HG02642 (cell line): ENCODE data around the gene AKAP5.
A peak's percentile ranks its signal among the peaks of the same experiment; 100 is the strongest.

Experiments used
- ATAC-seq: cut with Tn5 transposase; IDR thresholded peaks from one replicate; pipeline ENCODE4 v1.9.1; 2021; ENCODE audit warnings: mild to moderate bottlenecking; ENCODE audit not compliant: unreplicated experiment, poor library complexity

AKAP5 gene

DNA sequence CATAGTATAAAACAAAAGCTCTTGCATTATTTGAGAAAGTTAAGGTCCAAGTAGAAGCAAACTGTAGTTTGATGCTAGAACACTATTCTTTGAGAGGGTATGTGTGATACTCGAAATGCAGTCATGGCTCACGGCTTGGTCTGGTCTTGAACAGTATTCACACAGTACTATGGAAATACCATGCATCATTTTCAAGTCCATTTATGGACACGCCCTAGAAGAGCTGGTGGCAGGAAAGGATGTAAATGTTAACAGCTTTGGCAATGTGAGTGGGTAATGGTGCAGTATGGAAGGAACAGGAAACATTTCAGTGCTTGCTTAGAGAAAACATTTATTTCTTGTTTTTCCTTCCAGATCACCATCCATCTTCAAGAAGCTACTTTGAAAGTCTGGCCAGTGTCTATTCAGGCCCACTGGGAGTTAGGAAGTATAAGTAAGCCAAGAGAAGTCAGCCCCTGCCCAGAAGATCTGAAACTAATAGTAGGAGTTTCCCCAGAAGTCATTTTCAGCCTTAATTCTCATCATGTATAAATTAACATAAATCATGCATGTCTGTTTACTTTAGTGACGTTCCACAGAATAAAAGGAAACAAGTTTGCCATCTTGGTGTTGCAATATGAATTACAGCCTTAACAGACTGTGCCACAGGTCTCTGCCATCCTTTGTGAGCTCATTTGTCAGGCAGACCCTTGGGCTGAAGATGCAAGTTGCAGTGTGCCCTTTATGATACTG, 5.7 kb upstream of the AKAP5 start:
- ATAC-seq, result no peak

DNA sequence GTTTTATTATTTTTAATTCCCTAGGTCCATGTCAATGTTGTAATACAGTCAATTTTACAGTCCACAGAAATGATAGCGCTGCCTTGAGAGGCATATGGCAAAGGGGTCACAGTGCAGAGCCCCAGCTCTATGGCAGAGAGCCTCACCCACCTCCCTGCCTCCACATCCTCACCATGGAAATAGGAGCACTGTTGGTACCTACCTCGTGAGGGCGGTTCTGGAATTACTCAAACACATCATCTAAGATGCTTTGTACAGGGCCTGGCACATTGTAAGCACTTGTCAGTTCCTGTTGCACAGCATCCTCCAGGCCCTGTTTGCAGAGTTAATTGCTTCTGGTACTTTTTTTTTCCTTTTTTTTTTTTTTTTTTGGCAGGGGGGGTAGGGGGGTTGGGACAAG, 4.1 kb upstream of the AKAP5 start:
- ATAC-seq, result no peak

DNA sequence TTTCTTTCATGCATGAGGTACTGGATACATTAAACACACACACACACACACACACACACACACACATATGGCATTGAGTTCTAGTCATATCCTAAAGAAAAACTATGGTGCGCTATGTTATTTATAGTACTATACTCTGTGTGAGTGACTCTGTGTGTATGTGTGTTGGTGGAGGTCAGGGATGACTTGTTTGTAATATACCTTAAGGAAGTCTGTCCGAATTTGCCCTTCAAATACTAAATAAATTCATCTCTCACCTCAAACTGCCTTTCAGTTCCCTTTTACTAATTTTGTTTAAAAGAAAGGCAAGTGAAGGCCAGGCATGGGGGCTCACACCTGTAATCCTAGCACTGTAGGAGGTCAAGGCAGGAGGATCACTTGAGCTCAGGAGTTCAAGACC, 2.1 kb upstream of the AKAP5 start:
- ATAC-seq, result no peak

DNA sequence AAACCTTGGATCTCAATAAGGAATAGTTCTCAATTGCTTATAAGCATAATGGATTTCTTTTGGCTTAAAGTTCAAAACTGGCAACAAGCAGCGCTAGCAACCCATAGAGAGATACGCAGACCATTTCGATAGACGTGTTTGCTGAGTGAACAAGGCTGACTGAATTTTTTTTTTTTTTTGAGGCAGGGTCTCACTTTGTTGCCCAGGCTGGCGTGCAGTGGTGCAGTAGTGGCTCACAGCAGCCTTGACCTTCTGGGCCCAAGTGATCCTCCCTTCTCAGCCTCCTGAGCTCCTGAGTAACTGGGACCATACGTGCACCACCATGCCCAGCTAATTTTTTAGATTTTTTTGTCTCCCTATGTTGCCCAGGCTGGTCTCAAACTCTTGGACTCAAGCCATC, 1.4 kb upstream of the AKAP5 start:
- ATAC-seq, result no peak

GRCh38 chr14:64464651-64465050, 648 bp upstream of the AKAP5 start:
- no peak for ATAC-seq

DNA sequence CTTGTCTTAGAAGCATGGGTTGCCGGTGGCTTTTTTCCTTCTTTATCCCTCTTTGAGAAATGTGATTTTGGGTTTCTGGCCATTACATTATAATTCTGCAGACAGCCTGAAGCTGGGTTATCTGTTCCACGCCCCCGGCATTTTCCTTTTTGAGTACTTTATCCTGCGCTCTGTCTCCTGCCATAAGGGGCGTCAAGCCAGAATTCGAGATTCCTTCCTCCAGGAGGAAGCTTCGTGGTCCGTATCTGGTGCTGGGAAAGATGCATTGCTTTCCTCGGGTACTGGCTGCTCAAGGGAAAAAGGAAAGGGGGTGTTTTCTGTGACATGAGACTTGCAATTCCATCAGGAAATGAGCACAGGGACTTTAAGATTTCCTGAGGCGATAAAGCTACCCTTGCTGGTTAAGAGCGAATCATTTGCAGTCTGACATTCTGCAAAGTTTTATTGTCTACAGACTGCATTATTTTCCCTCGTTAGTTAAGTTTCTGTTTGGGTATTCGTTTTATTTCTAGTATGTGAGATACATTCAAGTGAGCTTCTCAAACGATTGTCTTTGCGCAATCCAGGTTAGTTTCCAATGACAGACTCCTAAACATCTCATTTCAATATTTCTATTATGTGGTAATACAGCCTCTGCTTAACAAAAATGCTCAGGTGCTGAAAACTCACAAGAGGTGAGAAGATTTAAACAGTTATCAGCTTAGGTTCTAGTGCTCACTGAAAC, 694 bp downstream of the AKAP5 start:
- peak; percentile 13 for ATAC-seq

DNA sequence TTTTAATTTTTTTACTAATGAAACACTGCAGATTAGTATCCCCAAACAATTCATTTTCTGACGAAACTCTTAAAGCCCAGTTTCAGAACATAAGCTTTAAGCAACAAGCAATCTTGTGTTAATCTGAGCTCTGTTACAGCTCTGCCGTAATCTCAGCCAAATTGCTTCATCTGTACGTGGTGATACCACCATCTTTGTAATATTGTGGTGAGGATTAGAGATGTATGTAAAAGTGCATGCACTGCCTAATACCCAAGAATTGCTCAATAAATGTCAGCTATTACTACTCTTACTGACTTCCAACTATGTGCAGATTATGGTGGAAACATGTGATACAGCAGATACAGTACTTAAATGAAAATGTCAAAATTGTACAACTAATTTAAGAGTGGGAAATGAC, 1.8 kb downstream of the AKAP5 start:
- ATAC-seq, result no peak

DNA sequence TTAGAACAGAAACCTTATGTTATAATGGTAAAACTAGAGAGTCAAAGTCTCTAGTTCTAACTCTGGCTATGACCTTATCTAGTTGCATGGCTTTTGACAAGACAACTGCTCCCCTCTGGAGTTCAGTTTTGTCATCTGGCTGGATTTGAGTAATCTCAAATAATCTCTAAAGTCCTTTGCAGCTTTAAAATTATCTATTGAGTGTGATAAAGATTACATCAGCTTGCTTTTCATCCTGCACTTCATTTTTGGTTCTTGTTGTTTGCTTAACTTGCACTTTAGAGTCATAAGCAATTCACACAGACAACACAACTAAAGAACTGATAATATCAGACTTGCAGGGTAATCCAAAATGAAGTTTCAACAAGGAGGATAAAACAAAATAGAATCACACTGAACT, 2.3 kb downstream of the AKAP5 start:
- no peak for ATAC-seq

GRCh38 chr14:64468451-64468850, 3.2 kb downstream of the AKAP5 start:
- no peak for ATAC-seq

GRCh38 chr14:64474041-64474440, 8.7 kb downstream of the AKAP5 start:
- no peak for ATAC-seq

DNA sequence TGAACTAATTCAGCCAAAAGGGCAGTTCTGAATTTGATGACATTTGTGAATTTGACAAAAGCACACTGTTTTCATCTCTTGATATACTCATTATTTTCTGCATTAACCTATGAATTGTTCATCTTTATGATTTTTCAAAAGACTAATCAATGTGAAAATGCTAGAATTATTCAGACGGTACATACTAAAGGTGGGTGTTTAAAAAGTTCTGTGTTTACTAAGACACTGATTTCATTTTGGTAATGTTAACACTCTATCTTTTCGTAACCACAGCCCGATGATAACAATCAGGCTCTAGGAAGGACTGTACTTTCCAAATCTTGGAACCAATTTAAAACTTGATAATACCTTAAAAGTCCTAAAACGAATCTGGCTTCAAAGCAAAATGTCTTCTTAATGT, 9.4 kb downstream of the AKAP5 start:
- ATAC-seq, result no peak

DNA sequence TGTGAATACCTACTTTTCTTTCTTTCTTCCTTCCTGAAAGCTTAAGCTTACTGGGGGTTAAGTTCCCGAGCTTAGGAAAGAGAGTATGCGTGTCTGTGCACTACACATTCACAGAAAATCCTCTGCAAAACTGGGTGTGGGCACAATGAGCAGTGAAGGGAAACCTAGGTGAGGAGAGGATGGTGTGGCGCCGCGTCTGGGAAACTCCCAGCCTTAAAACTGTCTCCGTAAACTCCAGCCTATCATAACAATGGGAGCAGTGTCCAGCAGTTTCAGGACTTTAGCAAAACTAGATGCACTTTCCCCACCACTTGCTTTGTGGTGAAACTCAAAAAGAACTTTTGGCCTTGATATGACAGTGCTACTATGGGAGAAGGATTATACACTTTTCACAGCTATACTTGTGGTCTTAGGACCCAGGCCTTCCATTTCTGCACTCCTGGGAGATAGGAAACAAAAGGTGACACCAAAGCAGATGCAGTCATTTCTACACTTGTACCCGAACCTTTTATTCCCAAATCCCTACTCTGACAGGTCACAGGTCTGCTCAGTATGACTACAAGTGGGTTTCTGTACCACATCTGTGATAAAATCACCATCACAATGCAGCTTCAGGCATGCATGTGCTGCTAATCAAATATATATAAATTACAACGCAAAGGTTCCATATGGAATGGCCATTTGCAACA, 10.4 kb downstream of the AKAP5 start:
- ATAC-seq, result no peak

DNA sequence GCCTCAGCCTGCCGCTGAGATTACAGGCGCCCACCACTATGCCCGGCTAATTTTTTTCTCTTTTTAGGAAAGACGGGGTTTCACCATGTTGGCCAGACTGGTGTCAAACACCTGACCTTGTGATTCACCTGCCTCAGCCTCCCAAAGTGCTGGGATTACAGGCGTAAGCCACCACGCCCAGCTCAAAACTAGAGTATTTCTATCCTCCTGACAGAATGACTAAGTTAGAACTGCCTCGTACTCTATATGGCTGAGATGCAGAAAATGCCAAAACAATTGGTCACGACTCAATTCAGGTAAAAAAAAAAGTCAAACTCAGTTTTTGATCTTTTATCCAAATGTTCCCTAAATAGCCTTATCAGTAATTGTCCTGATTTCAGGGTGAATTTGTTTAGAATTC, 11.1 kb downstream of the AKAP5 start:
- ATAC-seq, result no peak

- no peak for ATAC-seq
Measured at GRCh38 chr14:64478634-64479250, 13.4 kb downstream of the AKAP5 start.

GRCh38 chr14:64488590-64489099, 23.3 kb downstream of the AKAP5 start:
- ATAC-seq, result no peak

DNA sequence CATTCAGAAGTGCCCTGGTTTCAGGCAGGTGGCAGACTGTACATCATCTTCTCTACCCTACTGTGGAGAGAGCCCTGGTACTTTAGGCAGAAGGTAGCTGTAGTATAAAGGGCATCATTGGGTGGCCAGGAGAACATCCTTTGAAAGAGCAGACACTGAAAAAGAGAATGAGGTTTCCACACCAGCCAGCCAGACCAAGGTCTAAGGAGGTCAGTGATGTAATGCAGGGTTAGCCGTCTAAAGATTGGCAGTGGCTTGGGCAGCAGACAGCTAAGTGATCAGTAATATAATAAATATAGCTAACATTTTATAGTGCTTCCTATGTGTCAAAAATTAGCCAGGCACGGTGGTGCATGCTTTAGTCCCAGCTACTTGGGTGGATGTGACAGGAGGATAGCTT, 26.3 kb downstream of the AKAP5 start:
- ATAC-seq, result no peak

DNA sequence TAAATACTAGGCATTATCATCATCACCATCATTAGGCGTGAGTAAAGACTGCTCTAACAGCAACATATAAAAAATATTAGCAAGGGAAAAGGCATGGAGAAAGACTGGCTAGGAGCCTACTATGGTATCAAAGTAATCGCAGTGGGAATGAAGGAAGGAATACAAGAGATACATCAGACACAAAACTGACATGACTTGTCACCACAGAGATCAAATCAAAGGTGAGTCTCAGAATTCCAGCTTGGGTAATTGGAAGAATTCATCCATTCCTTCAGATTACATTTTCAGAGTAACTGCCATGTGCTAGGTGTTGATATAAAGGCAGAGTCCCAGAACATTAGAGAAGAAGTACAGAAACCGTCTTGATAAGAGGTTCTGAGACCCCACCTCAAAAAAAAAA, 28.2 kb downstream of the AKAP5 start:
- no peak for ATAC-seq

GRCh38 chr14:64495252-64495651, 30.0 kb downstream of the AKAP5 start:
- no peak for ATAC-seq

GRCh38 chr14:64496764-64497163, 31.5 kb downstream of the AKAP5 start:
- no peak for ATAC-seq

DNA sequence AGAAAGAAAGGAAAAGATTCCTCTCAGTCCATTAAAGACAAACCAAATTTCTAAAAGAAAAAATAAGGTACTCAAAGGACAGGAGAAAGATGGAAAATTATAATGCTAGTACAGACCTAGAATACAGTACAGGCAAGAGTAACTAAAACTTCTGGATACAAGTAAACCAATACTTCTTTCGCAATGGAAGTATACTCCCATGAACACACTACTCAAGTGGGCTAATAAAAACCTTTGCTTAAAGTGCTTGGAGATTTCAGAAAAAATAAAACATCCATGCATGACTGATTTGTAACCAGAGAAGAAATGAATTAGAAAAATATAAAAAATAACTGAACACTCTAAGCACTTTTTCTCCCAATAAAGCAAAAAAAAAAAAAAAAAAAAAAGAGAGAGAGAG, 34.8 kb downstream of the AKAP5 start:
- no peak for ATAC-seq
